GM12878 (cell line): ENCODE measurements around the gene PKD1. TPM values are rescaled to one million over a fixed set of nuclear protein-coding genes. Genes with fewer than 3 reads are reported as not detected.

Experiments
- ATAC-seq: fragments of 200-7000 bp; cut with Tn5 transposase; 3 replicates; pipeline ENCODE4 v1.9.1; 2020; ENCODE audit warnings: mild to moderate bottlenecking, moderate library complexity
- BruUV-seq: library from RNA; stranded (reverse); fragments of 400-500 nt; replicated peaks from 2 replicates; lab custom pipeline; 2021; lab: Mats Ljungman, UMichigan
- CTCF ChIA-PET: fragments of 300-600 bp; sonication (Branson Sonifier 250); formaldehyde crosslinking; extraction: SDS; loops from one replicate; lab custom pipeline; 2021; ENCODE audit warnings: inconsistent platforms; lab: Yijun Ruan, JAX
- POLR2A ChIA-PET: fragments of 350-600 bp; formaldehyde crosslinking; extraction: SDS; loops from one replicate; lab custom pipeline; 2021; ENCODE audit warnings: inconsistent platforms; lab: Charles Lee
- RAD21 ChIA-PET: fragments of 300-600 bp; sonication (Branson Sonifier 250); formaldehyde crosslinking; loops from one replicate; lab custom pipeline; 2023; ENCODE audit warnings: antibody characterized with exemption; ENCODE audit not compliant: unreplicated experiment; lab: Charles Lee
- SMC1A ChIA-PET: fragments of 300-600 bp; sonication (Branson Sonifier 250); formaldehyde crosslinking; loops from one replicate; lab custom pipeline; 2023; ENCODE audit not compliant: unreplicated experiment, uncharacterized antibody; lab: Charles Lee
- DNase-seq: peaks from one replicate; pipeline ENCODE4 v3.0.0-alpha.2; 2011; ENCODE audit warnings: low read depth, low spot score
- FAIRE-seq: peaks from 3 replicates; lab custom pipeline; 2011; peaks lifted over from hg19 to GRCh38; lab: Jason Lieb, UNC
- H2AFZ ChIP-seq: 2 replicates; pipeline ENCODE4 v1.6.0; 2011; ENCODE audit warnings: low read depth, low read length, control low read depth; ENCODE audit not compliant: control insufficient read depth
- H3K27ac ChIP-seq: 2 replicates; pipeline ENCODE4 v1.5.1; 2011; ENCODE audit warnings: control low read depth; ENCODE audit not compliant: control insufficient read depth, insufficient read depth
- H3K27me3 ChIP-seq, 2 experiments: replicated peaks in 1 of 2; 2 replicates each; pipeline versions ENCODE4 v1.6.0 to v1.6.1; 2011; ENCODE audit warnings: low read length in 1 of 2; ENCODE audit not compliant: control insufficient read depth in 2 of 2, insufficient read depth in 2 of 2
- H3K36me3 ChIP-seq, 2 experiments: 2 replicates each; pipeline ENCODE4 v1.5.1; 2011; ENCODE audit warnings: low read length in 1 of 2; ENCODE audit not compliant: control insufficient read depth in 2 of 2, insufficient read depth in 2 of 2
- H3K4me1 ChIP-seq: 2 replicates; pipeline ENCODE4 v1.6.1; 2011; ENCODE audit warnings: mild to moderate bottlenecking, low read length, moderate library complexity, mixed read lengths; ENCODE audit not compliant: control insufficient read depth, insufficient read depth
- H3K4me2 ChIP-seq: 2 replicates; pipeline ENCODE4 v1.6.0; 2011; ENCODE audit warnings: control low read depth; ENCODE audit not compliant: control insufficient read depth, insufficient read depth
- H3K4me3 ChIP-seq: fragments of 200-600 bp; sonication (generic); 2 replicates; pipeline ENCODE4 v1.5.1; 2016
- H3K79me2 ChIP-seq: 2 replicates; pipeline ENCODE4 v1.6.0; 2011; ENCODE audit warnings: low read length; ENCODE audit not compliant: control insufficient read depth, insufficient read depth
- H3K9ac ChIP-seq: 2 replicates; pipeline ENCODE4 v1.8.0; 2011; ENCODE audit warnings: low read length, control low read depth, mixed read lengths; ENCODE audit not compliant: control insufficient read depth, insufficient read depth
- H3K9me3 ChIP-seq: replicated peaks from 3 replicates; pipeline ENCODE4 v1.5.1; 2011; ENCODE audit warnings: mild to moderate bottlenecking, low read length; ENCODE audit not compliant: control insufficient read depth, insufficient read depth
- H4K20me1 ChIP-seq: 2 replicates; pipeline ENCODE4 v1.6.0; 2011; ENCODE audit not compliant: control insufficient read depth, insufficient read depth
- CBX5 ChIP-seq: sonication (generic); IDR thresholded peaks from 2 replicates; pipeline ENCODE4 v1.6.1; 2016; ENCODE audit warnings: low read depth, moderate library complexity, mild to moderate bottlenecking, inconsistent platforms
- EP300 ChIP-seq, 2 experiments: fragments of 150-350 bp in 1 of 2; IDR thresholded peaks; 2 replicates each; pipeline ENCODE4 v1.6.1; 2011 to 2012; ENCODE audit warnings: low read depth in 2 of 2, low read length in 2 of 2, borderline replicate concordance in 1 of 2, improper control_type of control experiment in 1 of 2, inconsistent platforms in 1 of 2; ENCODE audit not compliant: control insufficient read depth in 1 of 2
- HDAC2 ChIP-seq: fragments of 200-600 bp; sonication (generic); IDR thresholded peaks from 2 replicates; pipeline ENCODE4 v1.6.1; 2017
- KLF5 ChIP-seq: fragments of 450-650 bp; IDR thresholded peaks from 2 replicates; pipeline ENCODE4 v1.6.1; 2014; ENCODE audit warnings: mild to moderate bottlenecking; ENCODE audit not compliant: partially characterized antibody
- MEF2A ChIP-seq: IDR thresholded peaks from 2 replicates; pipeline ENCODE4 v1.6.1; 2011; ENCODE audit warnings: low read depth, mild to moderate bottlenecking, low read length, moderate library complexity; ENCODE audit not compliant: insufficient read depth
- RAD21 ChIP-seq: IDR thresholded peaks from 2 replicates; pipeline ENCODE4 v1.6.1; 2011; ENCODE audit warnings: mild to moderate bottlenecking, low read depth, low read length, moderate library complexity; ENCODE audit not compliant: insufficient read depth
- SUZ12 ChIP-seq: fragments of 200-600 bp; sonication (generic); IDR thresholded peaks from one replicate; pipeline ENCODE4 v1.6.1; 2018; ENCODE audit warnings: antibody characterized with exemption, mild to moderate bottlenecking; ENCODE audit not compliant: unreplicated experiment
- ZSCAN29 ChIP-seq: fragments of 450-650 bp; IDR thresholded peaks from 2 replicates; pipeline ENCODE4 v1.6.1; 2017; ENCODE audit warnings: mild to moderate bottlenecking, moderate library complexity
- WGBS: methylation state at CpG from one replicate; pipeline ENCODE4 v1.1.6; 2016; ENCODE audit warnings: low lambda C conversion rate; ENCODE audit not compliant: insufficient replicate concordance, insufficient coverage; ENCODE audit errors: missing lambda C conversion rate; 5-methylcytosine and 5-hydroxymethylcytosine counted together
- in situ Hi-C: fragments of 300-500 bp; cut with MboI; formaldehyde crosslinking; loops from 9 replicates; pipeline ENCODE4 v1.14.3; 2018; ENCODE audit warnings: mixed read lengths
- intact Hi-C: fragments of 100-400 bp; cut with micrococcal nuclease; formaldehyde crosslinking; loops from one replicate; pipeline ENCODE4 v1.14.2; 2022; ENCODE audit not compliant: unreplicated experiment
- polyA plus RNA-seq, 11 experiments: library from polyadenylated mRNA; depleted of rRNA in 4 of 11; unstranded in 6 of 11; stranded (reverse) in 5 of 11; fragments of >200 nt; fragmentation: Nextera tagmentation in 4 of 11; fragmentation: Illumina TruSeq in 1 of 11; extraction: Ambion mirVana in 4 of 11; extraction: Trizol in 1 of 11; gene quantifications; 1 replicate in 1 of 11; 2 replicates in 10 of 11; pipeline versions ENCODE4 v1.2.1 to v1.2.3, GENCODE V29; 2011 to 2016; ENCODE audit warnings: inconsistent platforms in 2 of 11, missing spikeins in 2 of 11, low read depth in 1 of 11
- total RNA-seq, 4 experiments: library from RNA; depleted of rRNA in 3 of 4; stranded (reverse); fragments of >200 nt in 3 of 4; fragmentation: Illumina TruSeq in 1 of 4; extraction: Trizol in 1 of 4; gene quantifications; 2 replicates each; pipeline versions ENCODE4 v1.2.1 to v1.2.3, GENCODE V29; 2013 to 2021
- TF ChIP-seq, protein P1 (sequence below): fragments of 450-650 bp; IDR thresholded peaks from 2 replicates; pipeline ENCODE4 v1.6.1; 2014; ENCODE audit warnings: mild to moderate bottlenecking
- TF ChIP-seq, protein P2 (sequence below): IDR thresholded peaks from 2 replicates; pipeline ENCODE4 v1.6.1; 2011; ENCODE audit warnings: low read depth, low read length, improper control_type of control experiment, borderline replicate concordance
- TF ChIP-seq, protein P3 (sequence below): fragments of 450-650 bp; IDR thresholded peaks from 2 replicates; pipeline ENCODE4 v1.6.1; 2017; ENCODE audit warnings: mild to moderate bottlenecking
- TF ChIP-seq, protein P4 (sequence below): fragments of 450-650 bp; formaldehyde crosslinking; IDR thresholded peaks from 2 replicates; pipeline ENCODE4 v1.4.0; 2020; ENCODE audit warnings: mild to moderate bottlenecking, moderate library complexity

Gene PKD1
- total and polyA plus RNA-seq, 10 of the 15 experiments (the other 5 are each of a cell fraction or from before 2014, with no cell fraction given), result 0.11 to 62.0 (median 6.1) TPM

DNA sequence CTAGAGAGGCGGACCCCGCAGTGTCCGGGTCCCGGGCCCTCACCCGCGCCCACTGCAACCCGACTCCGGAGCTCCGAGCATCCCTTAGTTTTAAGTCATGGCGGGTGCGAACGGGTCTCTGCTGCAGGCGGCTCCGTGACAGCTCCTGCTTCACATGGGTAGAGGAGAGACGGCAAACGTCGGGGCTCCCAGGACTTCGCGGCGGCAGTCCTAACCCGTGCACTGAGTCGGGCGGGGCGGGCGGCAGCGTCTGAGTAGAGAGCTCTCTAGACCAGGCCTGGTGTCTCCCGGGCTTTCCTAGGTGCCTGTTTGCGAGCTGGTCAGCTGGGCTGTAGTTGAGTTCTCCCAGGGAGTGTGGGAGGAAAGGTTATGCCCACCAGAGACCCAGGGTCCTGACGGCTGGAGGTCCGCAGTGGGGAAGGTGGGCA, 87.6 kb downstream of the PKD1 start:
- peak overlapping the region; percentile 97 for H3K4me3 ChIP-seq
- H2AFZ ChIP-seq, result peak overlapping the region; percentile 89
- in situ Hi-C loops (no loop called here), intact Hi-C loops (no loop called here)
- H3K4me2 ChIP-seq, result peak overlapping the region; percentile 98
- POLR2A ChIA-PET, result interaction anchor here (0.7 to 1.3 kb wide), 6 partner anchors 9 to 167 kb away, joined by 3 to 13 read pairs (median 4); partner anchors contain the start of genes PGP, TBL3 and TRAF7
- H4K20me1 ChIP-seq, result no peaks in the 10 kb centered on the region
- peaks cover 21% of the 10 kb centered on the region for H3K4me1 ChIP-seq
- no peaks in the 10 kb centered on the region for H3K9me3 ChIP-seq
- peaks cover 0 to 3% of the 10 kb centered on the region in 2 experiments; a peak in 2 of 4 replicates for H3K36me3 ChIP-seq
- peak overlapping the region; percentile 76 for H3K9ac ChIP-seq
- RAD21 ChIA-PET, result interaction anchor here (1.2 to 2.1 kb wide), 4 partner anchors 25 to 459 kb away, joined by 3 to 9 read pairs (median 4); partner anchors contain the start of gene TRAF7
- peak overlapping the region; percentile 22 for H3K27ac ChIP-seq
- TSS peak; percentile 78 for BruUV-seq
- CTCF ChIA-PET, result interaction anchor here (1.3 to 2.8 kb wide), 3 partner anchors 26 to 92 kb away, joined by 6 to 16 read pairs (median 8); no protein-coding TSS in a partner anchor
- DNase-seq, result no peak
- H3K27me3 ChIP-seq, result no peaks in the 10 kb centered on the region
- 5% methylated on average over 22 of the region's 30 CpGs for WGBS
- peaks cover 16% of the 10 kb centered on the region for H3K79me2 ChIP-seq
- no peak for FAIRE-seq
- peak; percentile 29 for ATAC-seq
- SMC1A ChIA-PET, result interaction anchor here (1.3 kb wide), 1 partner anchor 93 kb away, joined by 3 read pairs; no protein-coding TSS in a partner anchor
- 0 out of 2 replicates have a peak, but pooled peaks have one; percentile 14 for TF ChIP-seq ZSCAN29
- TF ChIP-seq, protein P1, sequence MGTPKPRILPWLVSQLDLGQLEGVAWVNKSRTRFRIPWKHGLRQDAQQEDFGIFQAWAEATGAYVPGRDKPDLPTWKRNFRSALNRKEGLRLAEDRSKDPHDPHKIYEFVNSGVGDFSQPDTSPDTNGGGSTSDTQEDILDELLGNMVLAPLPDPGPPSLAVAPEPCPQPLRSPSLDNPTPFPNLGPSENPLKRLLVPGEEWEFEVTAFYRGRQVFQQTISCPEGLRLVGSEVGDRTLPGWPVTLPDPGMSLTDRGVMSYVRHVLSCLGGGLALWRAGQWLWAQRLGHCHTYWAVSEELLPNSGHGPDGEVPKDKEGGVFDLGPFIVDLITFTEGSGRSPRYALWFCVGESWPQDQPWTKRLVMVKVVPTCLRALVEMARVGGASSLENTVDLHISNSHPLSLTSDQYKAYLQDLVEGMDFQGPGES, result no peak
- TF ChIP-seq, protein P2, sequence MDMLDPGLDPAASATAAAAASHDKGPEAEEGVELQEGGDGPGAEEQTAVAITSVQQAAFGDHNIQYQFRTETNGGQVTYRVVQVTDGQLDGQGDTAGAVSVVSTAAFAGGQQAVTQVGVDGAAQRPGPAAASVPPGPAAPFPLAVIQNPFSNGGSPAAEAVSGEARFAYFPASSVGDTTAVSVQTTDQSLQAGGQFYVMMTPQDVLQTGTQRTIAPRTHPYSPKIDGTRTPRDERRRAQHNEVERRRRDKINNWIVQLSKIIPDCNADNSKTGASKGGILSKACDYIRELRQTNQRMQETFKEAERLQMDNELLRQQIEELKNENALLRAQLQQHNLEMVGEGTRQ, result no peak
- TF ChIP-seq, protein P3, sequence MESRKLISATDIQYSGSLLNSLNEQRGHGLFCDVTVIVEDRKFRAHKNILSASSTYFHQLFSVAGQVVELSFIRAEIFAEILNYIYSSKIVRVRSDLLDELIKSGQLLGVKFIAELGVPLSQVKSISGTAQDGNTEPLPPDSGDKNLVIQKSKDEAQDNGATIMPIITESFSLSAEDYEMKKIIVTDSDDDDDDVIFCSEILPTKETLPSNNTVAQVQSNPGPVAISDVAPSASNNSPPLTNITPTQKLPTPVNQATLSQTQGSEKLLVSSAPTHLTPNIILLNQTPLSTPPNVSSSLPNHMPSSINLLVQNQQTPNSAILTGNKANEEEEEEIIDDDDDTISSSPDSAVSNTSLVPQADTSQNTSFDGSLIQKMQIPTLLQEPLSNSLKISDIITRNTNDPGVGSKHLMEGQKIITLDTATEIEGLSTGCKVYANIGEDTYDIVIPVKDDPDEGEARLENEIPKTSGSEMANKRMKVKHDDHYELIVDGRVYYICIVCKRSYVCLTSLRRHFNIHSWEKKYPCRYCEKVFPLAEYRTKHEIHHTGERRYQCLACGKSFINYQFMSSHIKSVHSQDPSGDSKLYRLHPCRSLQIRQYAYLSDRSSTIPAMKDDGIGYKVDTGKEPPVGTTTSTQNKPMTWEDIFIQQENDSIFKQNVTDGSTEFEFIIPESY, result no peak
- no peak for TF ChIP-seq HDAC2
- TF ChIP-seq MEF2A, result no peak
- no peak for TF ChIP-seq EP300 (IDR thresholded peaks at IDR 0.05; ENCODE audit: borderline replicate concordance in 1 of 2, control insufficient read depth in 1 of 2, low read depth in 2 of 2, low read length in 2 of 2)
- TF ChIP-seq SUZ12, result no peak
- peak; percentile 12 for TF ChIP-seq KLF5
- TF ChIP-seq CBX5, result no peak
- TF ChIP-seq, protein P4, sequence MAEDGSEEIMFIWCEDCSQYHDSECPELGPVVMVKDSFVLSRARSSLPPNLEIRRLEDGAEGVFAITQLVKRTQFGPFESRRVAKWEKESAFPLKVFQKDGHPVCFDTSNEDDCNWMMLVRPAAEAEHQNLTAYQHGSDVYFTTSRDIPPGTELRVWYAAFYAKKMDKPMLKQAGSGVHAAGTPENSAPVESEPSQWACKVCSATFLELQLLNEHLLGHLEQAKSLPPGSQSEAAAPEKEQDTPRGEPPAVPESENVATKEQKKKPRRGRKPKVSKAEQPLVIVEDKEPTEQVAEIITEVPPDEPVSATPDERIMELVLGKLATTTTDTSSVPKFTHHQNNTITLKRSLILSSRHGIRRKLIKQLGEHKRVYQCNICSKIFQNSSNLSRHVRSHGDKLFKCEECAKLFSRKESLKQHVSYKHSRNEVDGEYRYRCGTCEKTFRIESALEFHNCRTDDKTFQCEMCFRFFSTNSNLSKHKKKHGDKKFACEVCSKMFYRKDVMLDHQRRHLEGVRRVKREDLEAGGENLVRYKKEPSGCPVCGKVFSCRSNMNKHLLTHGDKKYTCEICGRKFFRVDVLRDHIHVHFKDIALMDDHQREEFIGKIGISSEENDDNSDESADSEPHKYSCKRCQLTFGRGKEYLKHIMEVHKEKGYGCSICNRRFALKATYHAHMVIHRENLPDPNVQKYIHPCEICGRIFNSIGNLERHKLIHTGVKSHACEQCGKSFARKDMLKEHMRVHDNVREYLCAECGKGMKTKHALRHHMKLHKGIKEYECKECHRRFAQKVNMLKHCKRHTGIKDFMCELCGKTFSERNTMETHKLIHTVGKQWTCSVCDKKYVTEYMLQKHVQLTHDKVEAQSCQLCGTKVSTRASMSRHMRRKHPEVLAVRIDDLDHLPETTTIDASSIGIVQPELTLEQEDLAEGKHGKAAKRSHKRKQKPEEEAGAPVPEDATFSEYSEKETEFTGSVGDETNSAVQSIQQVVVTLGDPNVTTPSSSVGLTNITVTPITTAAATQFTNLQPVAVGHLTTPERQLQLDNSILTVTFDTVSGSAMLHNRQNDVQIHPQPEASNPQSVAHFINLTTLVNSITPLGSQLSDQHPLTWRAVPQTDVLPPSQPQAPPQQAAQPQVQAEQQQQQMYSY (CRISPR knock-in tag), result no peak
- no peak for TF ChIP-seq RAD21
